Stimulated activated CD8-positive, alpha-beta memory T cell treated with anti-CD3 and anti-CD28 coated beads, Interleukin-15, amount 100 ng/mL, for 1 hour (primary cell): ENCODE data around the gene IFNG.
A peak's percentile ranks its signal among the peaks of the same experiment; 100 is the strongest.
"Not testable (repeated sequence)": the region's sequence is repeated elsewhere in the genome, so short reads cannot be mapped to it uniquely, and the experiment has no call there.

Source experiments
- DNase-seq: peaks from one replicate; pipeline ENCODE4 v3.0.0-alpha.2; 2020; ENCODE audit warnings: low read depth

Gene IFNG

DNA sequence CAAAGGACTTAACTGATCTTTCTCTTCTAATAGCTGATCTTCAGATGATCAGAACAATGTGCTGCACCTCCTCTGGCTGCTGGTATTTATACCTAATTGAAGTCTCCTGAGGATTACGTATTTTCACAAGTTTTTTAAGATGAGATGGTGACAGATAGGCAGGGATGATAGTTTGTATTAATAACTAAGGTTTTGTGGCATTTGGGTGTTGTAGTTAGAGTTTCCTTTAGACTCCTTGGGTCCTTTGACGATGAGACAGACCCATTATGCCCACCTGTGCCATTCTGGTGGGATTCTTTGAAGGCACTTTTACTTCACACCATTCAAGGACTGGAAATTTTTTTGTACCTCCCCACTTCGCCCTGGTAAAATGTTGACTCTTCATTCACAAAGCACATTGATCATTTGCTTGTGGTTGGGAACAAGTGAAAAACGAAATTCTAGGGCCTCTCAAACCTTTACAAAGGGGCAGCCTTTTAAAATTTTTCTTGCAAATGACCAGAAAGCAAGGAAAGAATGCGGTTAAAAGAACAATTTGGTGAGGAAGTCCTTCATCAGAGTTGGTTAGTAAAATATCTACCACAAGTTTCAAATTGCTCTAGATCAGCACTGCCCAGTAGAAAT is at the start of gene IFNG:
Gene IFNG (minus strand): TSS at position 60 of the 624 bp plus-strand sequence. CDS start 125 bp downstream, outside the sequence.
- no peak for DNase-seq

DNA sequence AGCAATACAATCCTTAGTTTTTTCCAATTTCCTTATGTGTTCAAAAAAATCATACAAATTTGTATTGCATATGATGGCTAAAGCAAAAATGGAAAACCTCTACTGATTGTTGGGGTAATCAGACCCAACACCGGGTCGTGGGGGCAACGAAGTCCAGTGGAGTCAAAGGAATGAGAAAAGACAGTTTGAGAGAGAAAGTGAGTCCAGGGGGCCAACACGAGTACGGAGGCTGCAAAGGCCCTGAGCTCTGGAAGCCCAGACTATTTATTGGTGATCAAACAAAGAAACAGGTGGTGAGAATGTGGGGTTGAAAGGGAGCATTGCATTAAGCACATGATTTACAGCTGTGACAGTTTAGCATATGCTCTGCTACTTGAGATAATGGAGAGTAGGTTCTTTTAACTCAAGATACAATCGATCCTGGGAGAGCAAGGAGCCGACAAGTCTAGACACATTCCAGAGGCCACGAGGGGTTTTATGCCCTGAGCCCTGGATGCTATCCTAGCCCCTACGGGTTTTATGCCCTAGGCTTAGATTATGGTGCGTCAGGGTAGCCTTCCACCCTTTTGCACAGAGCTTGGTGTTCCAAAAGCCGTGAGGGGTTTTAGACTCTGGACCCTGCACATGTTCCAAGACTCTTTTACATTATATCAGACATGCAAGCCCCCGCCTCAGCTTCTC is 49.6 kb upstream of the IFNG start:
- DNase-seq: not testable (repeated sequence)

DNA sequence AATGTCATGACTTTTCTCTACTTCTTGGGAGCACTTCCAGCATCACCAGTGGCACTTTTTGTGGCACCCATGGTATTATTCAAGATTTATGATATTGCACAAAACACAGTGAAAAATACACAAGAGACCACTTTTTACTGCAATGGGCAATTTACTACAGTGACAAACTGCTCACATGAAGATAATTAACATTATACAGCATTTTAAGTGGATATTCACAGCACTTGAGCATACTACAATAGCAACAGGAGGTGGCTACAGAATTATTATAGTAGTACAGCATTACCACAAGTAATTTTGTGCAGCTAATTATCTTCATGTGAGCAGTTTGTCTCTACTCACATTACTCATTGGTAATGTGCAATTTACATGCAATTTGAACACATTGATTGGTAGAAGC is 47.7 kb upstream of the IFNG start:
- DNase-seq: no peak

DNA sequence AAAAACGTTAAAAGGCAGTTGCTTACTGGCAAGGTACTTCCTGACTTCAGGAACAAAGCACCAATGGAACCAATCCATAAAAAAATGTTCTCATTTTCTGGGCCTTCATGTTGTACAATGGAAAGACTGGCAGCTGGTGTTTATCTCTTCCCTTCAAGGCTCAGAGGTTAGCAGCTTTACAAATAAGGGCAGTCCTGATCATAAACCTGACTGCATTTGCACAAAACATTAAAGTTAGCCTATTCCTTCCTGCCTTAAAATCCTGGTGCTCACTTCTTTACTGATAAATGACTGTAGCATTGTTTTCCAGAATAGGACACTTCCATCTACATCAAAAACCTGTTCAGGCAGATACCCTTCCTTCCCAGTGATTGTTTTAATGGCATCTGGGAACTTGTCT is 46.9 kb upstream of the IFNG start:
- no peak for DNase-seq

DNA sequence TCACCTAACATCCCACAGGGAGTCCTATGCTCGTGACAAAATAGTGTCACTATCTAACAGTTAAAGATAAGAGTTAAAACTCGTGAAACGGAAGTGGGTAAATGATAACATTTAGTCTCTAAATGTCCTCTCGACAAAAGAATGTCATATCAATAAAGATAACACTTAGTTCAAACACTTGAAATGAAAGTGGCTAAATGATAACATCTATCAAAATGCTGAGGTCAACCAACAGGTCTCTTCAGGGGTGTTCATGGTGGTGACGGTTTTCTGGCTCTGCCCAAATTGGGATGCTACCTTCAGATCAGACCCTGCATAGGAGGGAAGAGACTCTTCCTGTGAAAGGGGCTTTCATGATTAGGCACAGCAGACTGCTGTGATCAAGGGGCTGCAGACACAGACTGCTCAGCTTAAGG is 43.9 kb upstream of the IFNG start:
- DNase-seq: no peak

DNA sequence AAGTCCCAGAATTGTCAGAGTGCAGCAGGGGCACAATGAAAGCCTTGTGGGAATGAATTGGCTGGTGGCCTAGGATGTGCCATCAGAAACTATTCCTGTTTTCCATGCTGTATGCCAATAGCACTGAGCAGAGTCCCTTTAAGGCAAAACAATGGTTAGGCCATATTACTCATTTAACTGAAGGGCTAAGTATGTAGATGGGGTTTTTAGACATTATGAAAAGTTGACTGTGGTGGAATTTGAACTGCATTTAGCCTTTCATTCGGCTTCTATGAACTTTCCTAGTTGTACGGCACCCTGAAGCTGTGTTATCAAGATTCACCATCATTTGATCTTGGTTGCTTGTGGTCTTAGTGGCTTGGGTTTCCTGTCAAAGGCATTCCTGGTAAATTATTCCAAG is 41.3 kb upstream of the IFNG start:
- no peak for DNase-seq

DNA sequence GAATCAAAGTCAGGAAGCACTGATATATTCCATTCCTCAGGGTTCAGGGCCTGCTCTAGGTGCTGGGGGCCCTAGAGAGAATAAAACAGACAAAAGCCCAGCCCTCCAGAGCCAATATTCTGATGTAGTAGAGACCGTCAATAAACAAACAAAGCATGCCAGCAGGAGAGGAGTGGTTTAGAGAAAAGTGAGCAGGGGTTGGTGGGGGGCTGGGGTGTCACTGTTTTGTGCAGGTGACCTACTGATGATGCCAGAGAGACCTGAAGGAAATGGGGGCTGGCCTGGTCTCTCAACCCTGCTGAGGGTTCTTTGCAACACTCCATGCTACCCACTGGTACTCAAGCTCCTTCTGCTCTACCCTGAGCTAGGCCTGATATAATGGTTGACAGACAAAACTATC is 39.6 kb upstream of the IFNG start:
- no peak for DNase-seq

DNA sequence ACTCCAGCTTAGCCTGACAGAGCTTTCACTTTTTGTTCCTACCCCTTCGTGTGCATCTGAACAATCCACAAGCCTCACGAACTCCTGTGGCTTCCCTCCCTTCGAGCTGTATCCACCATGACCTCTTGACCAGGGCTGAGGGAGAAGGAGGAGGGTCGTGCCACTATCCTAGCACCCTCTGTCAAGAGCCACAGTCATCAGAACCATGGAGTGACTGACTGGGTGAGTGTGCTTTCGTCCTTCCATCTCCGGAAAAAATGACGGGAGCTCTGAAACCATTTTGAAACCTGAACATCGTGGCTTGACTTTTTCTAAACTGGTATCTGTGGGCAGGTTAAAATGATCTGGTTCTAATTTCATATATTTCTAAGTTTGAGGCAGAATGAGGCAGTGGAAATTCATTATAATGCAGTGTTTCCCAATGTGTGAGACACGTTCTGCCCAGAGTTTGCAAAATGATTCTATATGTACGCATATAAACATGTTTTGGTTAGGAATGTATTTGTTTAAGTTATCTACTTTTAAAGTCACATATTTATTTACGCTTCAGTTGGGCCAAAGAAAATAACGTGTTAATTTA is 39.1 kb upstream of the IFNG start:
- no peak for DNase-seq

DNA sequence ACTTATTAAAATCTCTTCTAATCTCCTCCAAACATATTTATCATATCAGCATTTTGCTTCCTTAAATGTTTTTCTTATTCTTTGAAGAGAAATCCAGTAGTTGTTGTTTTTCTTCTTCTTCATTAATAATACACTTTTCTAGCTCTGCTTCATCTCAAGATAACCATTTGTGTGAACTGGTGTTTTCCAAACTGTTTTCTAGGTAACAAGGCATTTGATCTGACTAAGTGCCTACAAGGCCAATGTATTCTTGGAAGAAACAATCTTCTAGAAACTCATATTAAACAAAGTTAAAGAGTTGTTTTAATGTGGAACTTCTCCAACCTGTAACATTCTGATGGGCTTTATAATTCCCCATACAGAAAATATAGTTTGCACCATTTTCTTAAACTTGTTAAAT is 30.8 kb upstream of the IFNG start:
- DNase-seq: no peak

DNA sequence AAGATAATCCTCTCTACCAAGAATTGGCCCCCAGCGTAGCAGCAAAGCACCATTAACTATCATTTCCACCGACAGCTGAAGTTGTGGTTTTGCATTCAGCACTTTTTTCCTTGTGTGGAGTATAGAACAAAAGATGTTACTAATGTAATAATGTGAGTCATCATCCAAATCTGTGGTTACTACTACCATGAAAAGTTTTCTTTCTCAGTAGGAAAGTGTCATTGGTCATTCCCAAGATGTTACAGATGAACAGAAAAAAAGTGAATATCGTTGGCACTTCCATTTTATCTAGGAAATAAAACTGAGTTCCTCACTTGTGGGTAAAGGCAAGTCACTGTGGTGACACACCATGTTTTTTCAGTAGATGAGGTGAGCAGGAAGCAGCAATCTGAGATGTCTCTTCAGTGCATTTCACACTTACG is 30.3 kb upstream of the IFNG start:
- DNase-seq: no peak

DNA sequence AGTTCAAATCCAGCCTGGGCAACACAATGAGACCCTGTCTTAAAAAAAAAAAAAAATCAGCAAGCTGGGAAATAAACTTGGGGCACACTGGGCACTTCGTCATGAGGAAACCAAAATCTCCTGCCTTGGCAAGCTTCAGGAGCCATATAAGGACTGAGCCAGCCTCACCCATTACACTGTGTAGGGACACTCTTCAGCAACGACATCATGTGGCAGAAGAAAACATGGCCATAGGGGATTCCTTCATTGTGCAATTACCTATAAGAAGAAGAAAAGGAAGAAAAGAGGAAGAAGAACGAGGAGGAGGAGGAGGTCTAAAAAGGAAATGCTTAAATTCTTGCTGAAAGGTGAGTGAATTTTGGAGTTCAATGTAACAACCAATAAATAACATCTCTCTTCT is 26.1 kb upstream of the IFNG start:
- DNase-seq: no peak

DNA sequence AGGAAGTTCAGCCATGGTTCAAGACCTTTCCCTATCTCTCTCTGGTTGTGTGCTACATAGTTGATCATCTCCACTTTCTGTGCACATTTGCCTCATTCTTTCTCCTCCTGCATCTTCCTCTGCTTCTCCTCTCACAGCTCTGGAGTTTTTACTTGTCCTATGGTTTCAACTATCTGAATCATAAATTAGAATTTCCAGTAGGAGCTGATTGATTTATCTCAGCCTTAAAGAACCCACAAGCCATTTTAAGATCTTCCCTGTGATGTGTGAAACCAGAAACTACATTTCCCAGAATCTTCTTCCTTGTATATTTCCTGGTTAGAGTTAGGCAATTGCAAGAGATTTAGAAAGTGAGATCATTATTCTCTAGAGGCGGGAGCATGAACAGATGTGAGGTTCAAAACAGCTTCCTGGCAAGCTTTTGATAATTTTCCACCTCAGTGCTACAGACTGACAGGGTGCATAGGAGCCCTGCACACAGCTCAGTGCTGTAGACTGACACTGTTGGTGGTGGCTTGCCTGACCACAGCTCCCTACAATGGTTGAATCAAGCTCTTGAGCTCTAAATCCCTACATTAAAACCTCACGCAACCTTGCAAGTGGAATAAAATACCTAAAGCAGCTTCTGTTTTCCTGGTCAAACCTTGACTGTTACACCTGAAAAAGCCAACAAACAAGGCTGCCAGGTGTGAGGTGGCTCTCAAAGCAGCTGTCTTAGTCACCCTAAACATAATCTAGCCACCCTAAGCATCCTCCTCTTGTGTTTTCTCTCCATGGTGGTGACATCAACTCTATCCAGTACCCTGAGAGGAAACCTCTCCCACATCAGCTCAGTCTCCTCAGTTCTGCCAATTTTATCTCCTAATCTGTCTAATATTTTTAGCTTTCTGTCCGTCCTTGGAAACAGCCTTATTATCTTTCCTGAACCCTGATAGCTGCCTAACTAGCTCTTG is 21.5 kb upstream of the IFNG start:
- no peak for DNase-seq

DNA sequence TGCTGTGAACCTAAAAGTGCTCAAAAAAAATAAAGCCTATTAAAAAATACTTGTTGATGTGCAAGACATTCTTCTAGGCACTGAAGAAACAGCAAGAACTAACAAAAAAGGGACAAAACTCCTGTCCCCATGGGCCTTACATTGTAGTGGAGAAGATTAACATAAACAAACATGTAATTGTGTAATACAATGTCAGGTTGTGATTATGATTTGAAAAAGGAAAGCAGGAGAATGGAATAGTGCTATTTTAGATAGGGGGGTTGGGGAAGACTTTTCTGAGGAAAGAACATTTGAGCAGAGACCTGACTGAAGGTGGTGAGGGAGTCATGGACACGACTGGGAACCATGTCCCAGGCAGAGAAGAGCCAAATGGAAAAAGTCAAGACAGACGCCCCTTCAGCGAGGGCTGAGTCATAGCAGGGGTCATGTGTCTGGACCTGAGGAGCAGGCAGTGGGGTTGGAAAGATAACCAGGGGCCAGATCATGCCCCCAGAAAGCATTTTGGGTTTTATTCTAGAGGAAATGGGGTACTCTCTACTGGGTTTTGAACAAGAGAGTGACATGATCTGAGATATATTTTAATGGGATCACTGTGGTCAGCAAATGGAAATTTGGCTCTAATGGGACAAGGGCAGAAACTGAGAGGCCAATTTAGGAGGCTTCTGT is 19.4 kb upstream of the IFNG start:
- DNase-seq: no peak

DNA sequence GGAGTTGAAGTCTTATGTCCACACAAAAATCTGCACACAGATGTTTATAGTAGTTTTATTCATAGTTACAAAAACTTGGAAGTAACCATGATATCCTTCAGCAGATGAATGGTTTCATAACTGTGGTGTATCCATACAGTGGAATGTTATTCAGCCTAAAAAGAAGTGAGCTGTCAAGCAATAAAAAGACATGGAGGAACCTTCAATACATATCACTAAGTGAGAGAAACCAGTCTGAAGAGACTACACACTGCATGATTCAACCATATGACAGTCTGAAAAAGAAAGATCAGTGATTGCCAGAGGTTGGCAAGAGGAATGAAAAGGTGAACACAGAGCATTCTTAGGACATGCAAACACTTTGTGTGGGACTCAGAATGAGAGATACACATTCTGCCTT is 18.6 kb upstream of the IFNG start:
- DNase-seq: no peak

DNA sequence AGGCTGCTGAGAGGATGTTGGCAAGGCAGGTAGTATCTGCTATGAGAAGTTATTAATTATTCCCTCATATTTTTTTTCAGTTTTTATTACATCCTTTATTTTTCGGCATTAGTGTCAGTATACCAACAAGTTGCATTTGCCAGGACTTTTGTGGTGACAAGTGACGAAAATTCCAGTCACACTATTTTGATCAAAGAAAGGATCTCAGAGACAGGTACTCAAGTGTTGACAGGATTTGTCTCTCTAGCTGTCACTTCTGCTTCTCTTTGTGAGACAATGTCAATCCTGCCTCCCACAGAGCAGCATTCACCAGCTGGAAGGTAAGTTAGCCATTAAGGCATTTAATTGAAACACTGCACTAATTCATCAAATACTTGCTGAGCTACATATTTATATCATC is 18.0 kb upstream of the IFNG start:
- no peak for DNase-seq

DNA sequence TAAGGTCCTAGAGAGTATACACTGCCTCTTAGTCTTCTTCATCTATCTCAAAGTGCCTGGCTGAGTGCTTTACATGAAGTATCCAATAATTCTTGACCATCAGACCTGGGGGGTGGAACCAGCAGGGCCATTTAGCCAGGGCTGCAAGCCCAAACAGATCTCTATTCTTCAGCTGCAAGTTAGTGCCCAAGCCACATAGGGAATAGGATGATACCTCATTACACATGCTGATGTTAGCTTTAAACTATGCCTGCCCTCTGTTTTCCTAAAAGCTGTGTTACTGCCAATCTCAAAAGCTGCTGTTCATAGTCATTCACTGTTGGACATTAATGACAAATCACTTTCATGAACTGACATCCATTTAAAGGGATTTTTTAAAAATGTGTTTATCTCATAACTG is 16.7 kb upstream of the IFNG start:
- DNase-seq: no peak

DNA sequence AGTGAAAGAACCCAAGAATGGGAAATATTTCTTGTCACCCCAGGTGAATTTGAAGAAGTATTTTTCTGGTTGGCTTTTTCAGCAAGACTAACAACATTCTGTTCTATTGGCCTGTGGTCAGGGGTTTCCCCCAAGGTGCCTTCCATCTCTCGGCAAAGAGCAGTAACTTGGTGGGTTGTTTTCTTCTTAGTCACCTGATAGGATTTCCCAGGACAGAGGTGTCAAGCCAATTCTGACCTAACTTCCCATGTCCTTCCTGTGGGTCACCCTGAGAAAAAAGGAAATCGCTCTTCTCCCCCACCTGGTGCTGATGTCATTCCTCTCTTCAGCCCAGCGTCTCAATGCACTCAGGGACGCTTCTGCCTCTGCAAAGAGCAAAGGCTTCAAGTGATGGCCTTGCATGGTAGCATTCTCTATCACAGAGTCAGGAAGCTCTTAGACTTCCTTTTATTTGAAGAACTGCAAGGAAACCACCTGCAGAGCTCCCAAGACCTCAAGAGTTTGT is 16.1 kb upstream of the IFNG start:
- DNase-seq: peak; percentile 10

DNA sequence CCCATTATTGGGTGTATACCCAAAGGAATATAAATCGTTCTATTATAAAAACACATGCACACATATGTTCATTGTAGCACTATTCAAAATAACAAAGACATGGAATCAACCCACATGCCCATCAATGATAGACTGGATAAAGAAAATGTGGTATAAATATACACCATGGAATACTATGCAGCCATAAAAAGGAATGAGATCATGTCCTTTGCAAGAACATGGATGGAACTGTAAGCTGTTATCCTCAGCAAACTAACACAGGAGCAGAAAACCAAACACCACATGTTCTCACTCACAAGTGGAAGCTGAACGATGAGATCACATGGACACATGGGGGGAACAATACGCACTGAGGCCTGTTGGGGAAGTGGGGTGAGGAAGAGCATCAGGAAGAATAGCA is 15.2 kb upstream of the IFNG start:
- DNase-seq: not testable (repeated sequence)

DNA sequence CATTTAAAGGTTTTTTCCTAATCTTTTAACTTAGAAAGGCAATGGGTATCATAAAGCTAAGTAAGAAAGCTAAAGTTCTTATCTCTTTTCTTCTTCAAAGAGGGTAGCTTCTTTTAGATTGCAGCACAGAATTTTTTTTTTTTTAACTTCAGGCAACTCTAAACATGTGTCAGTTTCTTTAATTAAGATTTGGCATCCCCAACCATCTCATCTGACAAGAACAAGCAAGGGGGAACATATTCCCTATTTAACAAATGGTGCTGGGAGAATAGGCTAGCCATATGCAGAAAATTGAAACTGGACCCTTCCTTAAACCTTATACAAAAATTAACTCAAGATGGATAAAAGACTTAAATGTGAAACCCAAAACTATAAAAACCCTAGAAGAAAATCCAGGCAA is 14.3 kb upstream of the IFNG start:
- DNase-seq: no peak

DNA sequence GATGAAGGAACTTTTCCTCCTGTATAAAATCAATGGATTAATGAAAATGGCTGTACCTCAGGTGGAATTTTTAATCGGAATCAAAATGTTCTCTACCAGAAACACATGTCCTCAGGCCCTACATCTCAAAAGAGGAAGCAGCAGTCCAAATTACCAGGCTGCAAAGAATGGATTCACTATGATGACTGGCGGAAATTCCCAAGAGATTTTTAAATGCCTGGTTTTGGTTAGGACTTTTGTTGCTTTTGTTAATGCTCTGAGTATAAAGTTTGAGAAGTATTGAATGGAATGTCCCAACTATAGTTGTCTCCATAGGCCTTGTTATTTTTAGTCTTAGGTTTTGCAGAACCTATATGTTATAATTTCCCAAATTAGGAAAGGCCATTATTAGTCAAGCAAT is 11.2 kb upstream of the IFNG start:
- no peak for DNase-seq

DNA sequence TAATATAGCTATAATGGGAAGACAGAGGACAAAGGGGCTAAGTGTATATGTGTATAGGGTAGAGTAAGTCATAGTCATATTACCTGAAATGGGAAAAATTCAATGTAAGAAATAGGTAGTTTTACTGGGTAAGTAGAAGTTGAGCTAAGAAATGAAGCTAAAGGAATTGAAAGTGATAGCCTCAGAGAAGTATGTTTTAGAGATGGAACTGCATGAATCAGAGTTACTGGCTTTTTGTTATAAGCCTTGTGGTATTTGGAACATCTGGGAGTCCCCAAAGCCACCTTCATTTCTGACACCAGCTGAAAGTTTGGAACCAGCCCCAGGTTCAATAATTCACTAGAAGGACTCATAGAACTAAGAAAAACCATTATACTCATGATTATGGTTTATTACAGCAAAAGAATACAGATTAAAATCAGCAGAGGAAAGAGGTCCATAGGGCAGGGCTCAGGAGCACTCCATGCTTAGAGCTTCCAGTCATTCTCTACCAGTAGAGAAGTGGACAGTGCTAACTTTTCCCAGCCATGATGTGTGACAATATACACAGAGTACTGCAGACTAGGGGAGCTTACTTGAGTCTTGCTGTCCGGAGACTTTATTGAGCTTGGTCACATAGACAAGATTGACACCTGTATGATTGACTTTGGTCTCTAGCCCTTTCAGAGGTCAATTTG is 9.8 kb upstream of the IFNG start:
- DNase-seq: no peak
